ENCODE results near the gene MAP1B.

MAP1B gene

DNA sequence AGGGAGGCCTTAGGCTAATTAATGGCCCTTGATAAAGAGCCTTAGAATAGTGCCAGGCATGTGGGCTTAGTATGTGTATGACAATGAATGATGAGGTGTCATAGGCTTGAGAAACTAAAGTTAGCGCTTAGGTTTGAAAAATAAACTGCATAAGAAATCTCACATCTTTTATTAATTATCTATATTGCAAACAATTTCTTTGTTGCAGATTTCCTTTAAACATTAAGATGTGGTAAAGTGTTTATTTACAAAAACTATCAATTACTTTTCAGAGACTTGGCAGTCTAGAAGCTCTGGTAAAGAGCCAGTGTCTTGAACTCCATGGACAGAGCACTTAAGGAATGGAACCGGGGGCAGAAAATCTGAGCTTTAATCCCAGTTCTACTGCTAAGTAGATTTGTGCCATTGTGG lies 23.1 kb downstream of the MAP1B start:
- no peak for DNase-seq (ENCODE audit: low read depth in 4 of 4, low spot score in 1 of 4)

- DNase-seq (ENCODE audit: low read depth in 4 of 4, low spot score in 1 of 4): no peak
Observed at GRCh38 chr5:72133212-72133990, 26.1 kb downstream of the MAP1B start.

DNA sequence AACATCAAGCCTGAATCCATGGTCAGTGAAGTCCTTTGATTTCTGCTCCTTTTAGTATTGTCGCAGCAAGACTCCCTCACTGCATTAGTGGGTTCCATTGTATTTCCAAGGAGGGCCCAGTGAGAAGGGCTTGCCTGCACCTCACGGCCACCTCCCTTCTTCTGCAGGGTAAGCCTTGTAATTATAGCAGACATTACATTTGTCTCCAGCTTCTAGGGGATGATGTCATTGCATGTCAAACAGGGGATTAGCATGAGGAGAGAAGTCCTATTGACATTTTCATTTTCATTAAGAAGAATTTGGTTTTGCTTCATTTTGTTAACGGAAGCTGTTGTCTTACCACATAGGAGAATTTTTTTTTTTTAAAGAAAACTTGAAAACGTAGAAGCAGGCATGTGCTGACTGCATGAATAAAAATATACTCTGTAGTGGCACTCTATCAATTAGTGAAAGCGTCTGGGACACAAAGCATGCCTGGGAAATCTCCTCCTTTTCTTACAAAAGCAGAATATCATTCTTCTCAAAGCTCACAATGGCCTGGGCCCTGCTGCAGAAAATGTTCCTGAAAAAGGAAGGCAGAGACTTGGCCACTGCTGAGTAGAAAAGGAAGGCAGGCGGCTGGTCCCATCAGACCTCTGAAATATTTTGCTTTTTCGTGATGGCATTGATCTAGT lies 27.1 kb downstream of the MAP1B start:
- DNase-seq (ENCODE audit: low read depth in 4 of 4, low spot score in 1 of 4): no peak

- DNase-seq (ENCODE audit: low read depth in 4 of 4, low spot score in 1 of 4): no peak
Observed at GRCh38 chr5:72137826-72138409, 30.6 kb downstream of the MAP1B start.

DNA sequence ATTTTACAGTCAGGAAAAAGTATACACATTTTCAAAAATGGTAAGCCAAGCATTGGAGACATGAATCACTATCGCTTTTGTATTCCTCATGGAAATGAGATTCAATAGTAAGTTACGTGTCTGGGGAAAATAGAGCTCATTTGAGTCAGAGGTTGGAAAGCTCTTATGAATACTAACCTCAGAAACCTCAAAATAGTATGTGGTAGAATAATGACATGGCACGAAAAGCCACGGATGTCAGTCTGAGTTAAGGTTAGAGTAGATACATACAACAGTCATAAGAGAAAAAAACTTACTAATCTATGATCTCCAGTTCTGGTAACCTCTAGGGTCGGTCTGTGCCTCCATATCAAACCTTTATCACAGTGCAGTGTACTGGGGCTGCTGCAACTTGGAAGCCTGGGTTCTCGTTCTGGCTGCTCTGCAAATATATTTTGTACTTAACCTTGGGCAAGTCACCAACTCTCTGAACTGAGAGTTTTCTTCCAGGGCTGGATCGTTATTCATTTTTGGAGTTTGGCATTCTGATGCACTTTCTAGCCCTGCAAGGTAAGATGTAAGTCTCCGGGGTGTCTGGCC lies 31.8 kb downstream of the MAP1B start:
- peak in 2 of 4 experiments; percentile 3 to 8 for DNase-seq (ENCODE audit: low read depth in 4 of 4, low spot score in 1 of 4)

DNA sequence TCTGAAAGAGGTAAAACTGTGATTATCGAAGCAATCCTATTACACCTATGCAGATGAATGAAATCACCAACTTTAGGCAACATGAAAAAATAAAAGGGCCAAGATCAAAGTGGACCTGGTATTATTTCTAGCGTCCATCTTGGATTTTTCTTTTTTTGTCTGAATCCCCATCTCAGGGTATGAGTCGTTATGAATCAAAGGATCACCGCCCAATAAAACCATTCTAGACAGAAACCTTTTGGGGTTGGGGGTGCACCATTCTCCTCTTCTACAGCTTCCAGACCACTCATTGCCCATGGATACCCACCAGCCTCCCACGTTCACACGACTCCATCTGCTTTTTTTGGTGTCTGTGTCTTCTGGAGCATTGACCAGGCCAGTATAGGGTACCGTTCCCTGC lies 33.4 kb downstream of the MAP1B start:
- no peak for DNase-seq (ENCODE audit: low read depth in 4 of 4, low spot score in 1 of 4)

GRCh38 chr5:72141440-72142355 lies 34.4 kb downstream of the MAP1B start:
- DNase-seq (ENCODE audit: low read depth in 4 of 4, low spot score in 1 of 4): no peak

GRCh38 chr5:72144762-72145161 lies 37.5 kb downstream of the MAP1B start:
- no peak for DNase-seq (ENCODE audit: low read depth in 4 of 4, low spot score in 1 of 4)

- DNase-seq (ENCODE audit: low read depth in 4 of 4, low spot score in 1 of 4): no peak
Observed at GRCh38 chr5:72145348-72145747, 38.1 kb downstream of the MAP1B start.

DNA sequence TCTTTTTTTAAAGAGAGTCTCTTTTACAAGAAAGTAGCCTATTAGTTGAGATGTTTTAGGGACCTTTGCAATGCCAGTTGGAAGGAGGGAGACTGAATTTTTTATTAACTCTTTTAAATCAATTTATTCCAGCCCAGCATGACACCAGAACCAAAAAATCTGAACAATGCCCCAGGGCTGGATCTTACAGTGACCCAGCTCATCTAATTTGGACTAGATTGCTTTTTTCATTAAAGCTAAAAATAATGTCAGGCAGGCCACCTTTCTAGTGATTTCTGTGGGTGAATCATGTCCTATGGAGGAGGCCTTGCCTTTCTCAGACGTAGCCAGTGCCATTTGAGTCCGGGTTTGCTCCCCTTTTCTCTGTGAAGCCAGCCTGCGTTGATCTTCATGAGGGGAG lies 38.8 kb downstream of the MAP1B start:
- DNase-seq (ENCODE audit: low read depth in 4 of 4, low spot score in 1 of 4): no peak

- no peak for DNase-seq (ENCODE audit: low read depth in 4 of 4, low spot score in 1 of 4)
Observed at GRCh38 chr5:72147569-72147968, 40.3 kb downstream of the MAP1B start.

GRCh38 chr5:72149742-72150141 lies 42.5 kb downstream of the MAP1B start:
- no peak for DNase-seq (ENCODE audit: low read depth in 4 of 4, low spot score in 1 of 4)

- DNase-seq (ENCODE audit: low read depth in 4 of 4, low spot score in 1 of 4): no peak
Observed at GRCh38 chr5:72151169-72151568, 43.9 kb downstream of the MAP1B start.

- DNase-seq (ENCODE audit: low read depth in 4 of 4, low spot score in 1 of 4): no peak
Observed at GRCh38 chr5:72151646-72152045, 44.4 kb downstream of the MAP1B start.

DNA sequence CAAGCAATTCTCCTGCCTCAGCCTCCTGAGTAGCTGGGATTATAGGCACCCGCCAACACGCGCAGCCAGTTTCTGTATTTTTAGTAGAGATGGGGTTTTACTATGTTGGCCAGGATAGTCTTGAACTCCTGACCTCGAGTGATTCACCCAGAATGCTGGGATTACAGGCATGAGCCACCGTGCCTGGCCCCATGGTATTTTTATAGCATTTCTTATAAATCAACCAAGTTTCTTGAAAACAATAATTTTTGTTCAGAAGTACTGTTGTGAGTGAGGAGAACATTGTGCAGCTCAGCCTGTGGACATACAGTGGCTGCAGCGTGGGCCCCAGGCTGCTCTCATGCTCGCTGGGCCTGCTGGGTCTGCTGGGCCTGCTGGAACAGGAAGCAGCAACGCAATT lies 45.3 kb downstream of the MAP1B start:
- no peak for DNase-seq (ENCODE audit: low read depth in 4 of 4, low spot score in 1 of 4)

- DNase-seq (ENCODE audit: low read depth in 4 of 4, low spot score in 1 of 4): no peak
Observed at GRCh38 chr5:72153551-72153950, 46.3 kb downstream of the MAP1B start.

DNA sequence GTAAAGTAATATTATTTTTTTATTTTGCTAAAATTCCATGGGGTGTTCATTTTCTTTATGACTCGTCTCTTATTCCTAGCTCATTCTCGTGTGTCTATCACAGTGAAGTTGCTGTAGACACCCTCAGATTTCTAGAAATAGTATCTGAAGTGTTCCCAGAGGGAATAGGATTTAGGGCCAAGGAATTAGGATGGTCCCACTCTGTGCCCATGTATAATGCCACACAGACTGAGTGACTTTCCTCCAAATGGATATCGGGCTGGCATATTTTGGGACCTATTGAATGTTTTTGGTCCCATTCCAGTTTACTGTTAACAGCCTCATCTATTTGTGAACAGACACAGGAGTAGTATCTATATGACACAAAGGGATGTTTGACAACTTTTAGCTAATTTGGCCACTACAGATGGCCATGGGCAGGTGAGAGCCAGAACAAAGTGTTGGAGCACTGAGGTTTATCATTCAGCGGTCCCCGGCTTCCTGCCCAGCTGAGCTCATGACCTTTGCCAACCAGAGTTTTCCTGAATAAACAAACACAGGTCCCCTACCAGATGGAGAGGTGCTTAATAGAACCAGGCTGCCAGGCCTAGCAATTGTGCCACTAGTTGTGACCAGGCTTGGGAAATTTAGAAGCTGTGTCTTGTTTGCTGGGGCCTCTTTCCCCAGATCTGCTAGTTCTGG lies 46.9 kb downstream of the MAP1B start:
- no peak for DNase-seq (ENCODE audit: low read depth in 4 of 4, low spot score in 1 of 4)

GRCh38 chr5:72156946-72157624 lies 49.8 kb downstream of the MAP1B start:
- DNase-seq (ENCODE audit: low read depth in 4 of 4, low spot score in 1 of 4): no peak

DNA sequence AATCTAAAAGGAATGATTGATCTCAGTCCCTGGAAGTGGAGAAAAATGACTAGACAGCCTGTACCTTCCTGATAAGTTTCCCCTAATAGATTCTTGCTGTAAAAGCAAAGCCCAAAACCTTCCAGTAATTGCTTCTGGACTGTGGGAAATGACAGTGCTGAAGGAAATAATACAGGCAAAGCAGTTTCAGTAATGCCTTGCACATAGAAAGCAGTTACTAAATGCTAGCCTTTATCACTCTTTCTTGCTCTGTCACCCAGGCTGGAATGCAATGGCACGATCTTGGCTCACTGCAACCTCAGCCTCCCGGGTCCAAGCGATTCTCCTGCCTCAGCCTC lies 50.3 kb downstream of the MAP1B start:
- DNase-seq (ENCODE audit: low read depth in 4 of 4, low spot score in 1 of 4): no peak

- no peak for DNase-seq (ENCODE audit: low read depth in 4 of 4, low spot score in 1 of 4)
Observed at GRCh38 chr5:72159501-72159911, 52.2 kb downstream of the MAP1B start.
